ENCODE measurements around the gene B3GNT5.

B3GNT5 gene

DNA sequence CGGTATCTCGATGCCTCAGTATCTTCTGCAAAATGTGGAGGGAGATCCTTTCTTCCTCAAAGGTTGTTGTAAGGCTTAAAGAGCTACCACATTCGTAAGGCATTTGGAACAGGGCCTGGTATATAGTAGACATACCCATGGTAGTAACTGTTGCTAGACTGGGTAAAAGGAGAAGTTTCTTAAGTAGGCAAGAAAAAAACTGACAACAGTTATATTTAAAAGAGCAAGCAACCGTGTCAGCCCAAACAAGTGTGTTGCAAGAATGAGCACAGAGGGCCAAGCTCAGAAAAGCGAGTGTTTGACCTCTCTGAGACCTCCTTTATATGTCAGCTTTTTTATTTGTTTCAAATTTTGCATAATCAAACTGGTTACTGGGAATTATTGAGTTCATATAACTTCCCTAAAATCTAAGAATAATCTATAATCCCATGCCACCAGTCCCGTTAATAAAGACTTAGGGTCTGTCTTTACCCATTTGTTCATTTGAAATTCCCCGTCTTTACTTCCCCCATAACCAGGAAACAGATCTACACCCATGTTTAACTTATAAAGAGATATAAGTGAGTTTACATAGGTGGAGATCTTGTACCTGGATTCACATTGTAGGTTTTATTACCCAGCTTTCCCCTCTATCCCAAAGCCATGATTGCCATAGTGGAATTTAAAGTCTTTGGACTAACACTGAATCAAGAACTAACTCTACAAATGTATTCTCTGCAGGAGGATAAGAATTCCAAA, 7.3 kb downstream of the B3GNT5 start:
- Histone ChIP-seq H3K4me1 (peaks cover 19% of the 10 kb centered on the region), H3K4me2 (peak overlapping the region; percentile 54), H3K4me3 (no peak overlapping the region), H3K9me3 (peaks cover 3% of the 10 kb centered on the region), H3K9ac (no peak overlapping the region), H3K27ac (peak overlapping the region; percentile 28; the same call in 1 of the 2 replicates), H3K27me3 (peaks cover 22% of the 10 kb centered on the region), H4K20me1 (peaks cover 2% of the 10 kb centered on the region; the same call in 1 of the 2 replicates), H3K36me3 (no peaks in the 10 kb centered on the region)
- peak; percentile 66; the same call in 1 of the 2 replicates for TF ChIP-seq Cebpa-rat (IDR thresholded peaks at IDR 0.05)

DNA sequence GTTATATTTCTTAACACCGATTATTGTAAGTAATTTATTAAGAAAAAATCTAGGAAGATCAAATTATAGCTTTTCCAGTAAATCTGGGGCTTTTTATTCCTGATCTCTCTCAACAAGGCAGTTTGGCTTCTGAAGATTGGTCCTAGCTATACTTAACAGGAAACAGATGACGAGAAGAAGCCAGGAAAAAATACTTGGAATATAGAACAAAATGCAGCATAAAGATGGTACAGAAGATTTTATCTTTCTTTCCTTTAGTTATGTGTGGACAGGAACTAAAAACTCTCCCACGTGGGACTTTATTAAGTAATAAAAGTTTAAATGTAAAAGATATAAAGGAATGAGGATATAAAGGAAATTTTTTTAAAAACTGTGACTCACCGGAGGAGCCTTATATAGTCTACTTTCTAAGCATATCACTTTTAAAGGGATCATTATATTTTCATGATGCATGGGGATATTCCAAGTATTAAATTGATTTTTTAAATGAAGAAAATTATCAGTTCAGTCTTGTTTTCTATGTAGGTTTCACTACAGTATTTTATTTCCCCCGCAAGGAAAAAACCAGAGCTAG, 8.2 kb downstream of the B3GNT5 start:
- TF ChIP-seq Cebpa-rat (IDR thresholded peaks at IDR 0.05): no peak
- no peak overlapping the region for H3K27ac ChIP-seq

GRCh38 chr3:183262875-183263378, 9.9 kb downstream of the B3GNT5 start:
- H4K20me1 ChIP-seq: no peaks in the 10 kb centered on the region

More for the DNA sequence above, 8.2 kb downstream of the B3GNT5 start:
- H3K4me2 ChIP-seq: no peak overlapping the region
- H3K27me3 ChIP-seq: peaks cover 13% of the 10 kb centered on the region; the same call in 1 of the 2 replicates
- H3K36me3 ChIP-seq: no peaks in the 10 kb centered on the region
- no peak overlapping the region for H3K4me3 ChIP-seq
- no peaks in the 10 kb centered on the region for H4K20me1 ChIP-seq
- H3K9ac ChIP-seq: no peak overlapping the region
- H3K4me1 ChIP-seq: peaks cover 19% of the 10 kb centered on the region
- H3K9me3 ChIP-seq: no peaks in the 10 kb centered on the region

GRCh38 chr3:183264268-183264667, 11.2 kb downstream of the B3GNT5 start:
- H3K27me3 ChIP-seq: no peaks in the 10 kb centered on the region
- H3K4me3 ChIP-seq: no peak overlapping the region
- H3K4me2 ChIP-seq: no peak overlapping the region
- H3K4me1 ChIP-seq: peaks cover 19% of the 10 kb centered on the region
- H3K36me3 ChIP-seq: no peaks in the 10 kb centered on the region
- no peaks in the 10 kb centered on the region for H4K20me1 ChIP-seq
- no peaks in the 10 kb centered on the region for H3K9me3 ChIP-seq
- TF ChIP-seq Cebpa-rat (IDR thresholded peaks at IDR 0.05): no peak
- no peak overlapping the region for H3K27ac ChIP-seq
- H3K9ac ChIP-seq: no peak overlapping the region

More at GRCh38 chr3:183262875-183263378, 9.9 kb downstream of the B3GNT5 start:
- Histone ChIP-seq H3K27ac (no peak overlapping the region), H3K4me1 (peaks cover 19% of the 10 kb centered on the region), H3K27me3 (no peaks in the 10 kb centered on the region; the same call in 1 of the 2 replicates), H3K9me3 (no peaks in the 10 kb centered on the region), H3K9ac (no peak overlapping the region), H3K4me3 (no peak overlapping the region), H3K36me3 (no peaks in the 10 kb centered on the region), H3K4me2 (no peak overlapping the region)
- no peak for TF ChIP-seq Cebpa-rat (IDR thresholded peaks at IDR 0.05)

DNA sequence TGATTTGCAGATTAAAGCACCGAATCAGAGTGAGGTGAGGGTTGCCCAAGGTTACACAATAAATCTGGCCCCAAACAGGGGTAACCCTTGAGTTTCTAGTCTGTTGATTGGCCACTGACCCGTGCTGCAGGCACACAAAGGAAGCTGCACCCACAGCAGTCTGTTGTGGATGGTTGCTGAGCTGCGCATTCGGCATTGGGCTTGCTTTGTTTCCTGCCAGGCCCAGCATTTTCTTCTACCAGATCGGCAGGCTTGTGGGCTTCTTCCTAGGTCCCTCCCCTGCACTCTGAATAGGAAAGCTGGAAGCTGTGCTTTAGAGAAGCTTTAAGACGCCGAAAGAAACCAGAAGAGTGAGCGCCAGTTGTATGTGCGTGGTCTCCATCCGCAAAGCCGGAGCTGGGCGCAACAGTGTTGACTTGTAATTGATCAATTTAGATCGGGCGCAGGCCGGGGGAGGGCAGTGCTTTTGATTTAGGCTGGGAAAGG, 12.1 kb downstream of the B3GNT5 start:
- Histone ChIP-seq H3K27me3 (no peaks in the 10 kb centered on the region), H3K4me2 (no peak overlapping the region), H4K20me1 (no peaks in the 10 kb centered on the region), H3K4me1 (peaks cover 10% of the 10 kb centered on the region), H3K27ac (no peak overlapping the region), H3K4me3 (no peak overlapping the region), H3K9me3 (no peaks in the 10 kb centered on the region), H3K9ac (no peak overlapping the region), H3K36me3 (no peaks in the 10 kb centered on the region)
- TF ChIP-seq Cebpa-rat (IDR thresholded peaks at IDR 0.05): no peak

- Histone ChIP-seq H3K9me3 (no peaks in the 10 kb centered on the region), H3K27ac (no peak overlapping the region), H3K4me1 (peaks cover 3% of the 10 kb centered on the region), H3K27me3 (no peaks in the 10 kb centered on the region), H3K4me2 (no peak overlapping the region), H3K4me3 (no peak overlapping the region), H4K20me1 (no peaks in the 10 kb centered on the region), H3K9ac (no peak overlapping the region), H3K36me3 (no peaks in the 10 kb centered on the region)
- no peak for TF ChIP-seq Cebpa-rat (IDR thresholded peaks at IDR 0.05)
These were observed 12.9 kb downstream of the B3GNT5 start for GRCh38 chr3:183265834-183266417.

- H3K4me3 ChIP-seq: no peak overlapping the region
- H3K9ac ChIP-seq: no peak overlapping the region
- no peaks in the 10 kb centered on the region for H3K27me3 ChIP-seq
- no peaks in the 10 kb centered on the region for H4K20me1 ChIP-seq
- no peak for TF ChIP-seq Cebpa-rat (IDR thresholded peaks at IDR 0.05)
- H3K9me3 ChIP-seq: no peaks in the 10 kb centered on the region
- H3K36me3 ChIP-seq: no peaks in the 10 kb centered on the region
- no peak overlapping the region for H3K4me2 ChIP-seq
- H3K27ac ChIP-seq: no peak overlapping the region
- no peaks in the 10 kb centered on the region for H3K4me1 ChIP-seq
These were observed 13.4 kb downstream of the B3GNT5 start for GRCh38 chr3:183266454-183266853.

GRCh38 chr3:183267140-183267539, 14.1 kb downstream of the B3GNT5 start:
- Histone ChIP-seq H3K4me2 (no peak overlapping the region), H4K20me1 (no peaks in the 10 kb centered on the region), H3K9me3 (no peaks in the 10 kb centered on the region), H3K4me3 (no peak overlapping the region), H3K4me1 (no peaks in the 10 kb centered on the region), H3K27me3 (no peaks in the 10 kb centered on the region), H3K27ac (no peak overlapping the region), H3K9ac (no peak overlapping the region), H3K36me3 (no peaks in the 10 kb centered on the region)
- TF ChIP-seq Cebpa-rat (IDR thresholded peaks at IDR 0.05): no peak

- TF ChIP-seq Cebpa-rat (IDR thresholded peaks at IDR 0.05): no peak
- H3K9ac ChIP-seq: no peak overlapping the region
- no peak overlapping the region for H3K27ac ChIP-seq
- no peaks in the 10 kb centered on the region for H4K20me1 ChIP-seq
- no peak overlapping the region for H3K4me2 ChIP-seq
- H3K27me3 ChIP-seq: no peaks in the 10 kb centered on the region
- H3K9me3 ChIP-seq: no peaks in the 10 kb centered on the region
- no peaks in the 10 kb centered on the region for H3K4me1 ChIP-seq
- no peaks in the 10 kb centered on the region for H3K36me3 ChIP-seq
- no peak overlapping the region for H3K4me3 ChIP-seq
These were observed 15.3 kb downstream of the B3GNT5 start for GRCh38 chr3:183268366-183268765.

DNA sequence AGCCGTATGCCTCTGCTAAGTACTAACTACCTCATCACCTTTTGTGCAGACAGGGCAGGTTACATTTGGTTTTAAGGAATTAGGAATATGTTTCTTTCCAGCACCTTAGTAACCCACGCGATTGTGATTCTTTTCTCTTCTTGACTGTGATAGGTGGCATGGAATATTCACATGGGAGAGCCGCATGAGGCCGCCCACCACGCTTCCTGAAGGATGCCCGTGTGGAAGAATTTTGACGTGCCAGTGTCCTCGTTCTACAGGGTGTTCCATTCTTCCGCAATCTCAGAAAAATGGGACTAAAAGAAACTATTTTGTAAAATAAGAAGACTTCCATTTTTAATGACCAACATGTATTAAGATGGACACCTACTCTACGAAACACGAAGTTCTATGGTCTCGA, 16.3 kb downstream of the B3GNT5 start:
- no peak for TF ChIP-seq Cebpa-rat (IDR thresholded peaks at IDR 0.05)
- Histone ChIP-seq H3K27ac (no peak overlapping the region), H3K36me3 (no peaks in the 10 kb centered on the region), H3K4me1 (no peaks in the 10 kb centered on the region), H3K4me3 (no peak overlapping the region), H3K27me3 (no peaks in the 10 kb centered on the region), H3K9ac (no peak overlapping the region), H4K20me1 (no peaks in the 10 kb centered on the region), H3K9me3 (no peaks in the 10 kb centered on the region), H3K4me2 (no peak overlapping the region)
